SH-SY5Y (cell line): ENCODE data around the gene NME5.

Experiments
- GATA2 ChIP-seq: IDR thresholded peaks from 2 replicates; pipeline ENCODE4 v1.6.1; 2011; ENCODE audit warnings: mild to moderate bottlenecking, low read depth, low read length
- GATA3 ChIP-seq: IDR thresholded peaks from 2 replicates; pipeline ENCODE4 v1.6.1; 2011; ENCODE audit warnings: low read depth, mild to moderate bottlenecking, low read length, moderate library complexity

DNA sequence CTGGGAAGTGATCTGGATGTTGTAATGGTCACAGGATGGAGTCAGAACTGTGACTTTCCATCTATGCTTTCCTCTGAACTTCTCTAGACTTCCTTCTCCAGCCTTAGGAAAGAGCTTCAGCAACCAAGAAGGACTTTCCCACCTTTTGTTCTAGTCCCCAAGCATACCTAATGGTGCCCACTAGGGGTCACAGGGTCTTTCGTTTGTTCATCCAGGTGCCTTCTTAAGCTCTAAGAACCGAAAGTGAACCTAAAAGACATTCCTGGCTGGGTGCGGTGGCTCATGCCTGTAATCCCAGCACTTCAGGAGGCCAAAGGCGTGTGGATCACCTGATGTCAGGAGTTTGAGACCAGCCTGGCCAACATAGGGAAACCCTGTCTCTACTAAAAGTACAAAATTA lies 57.2 kb downstream of the NME5 start:
- TF ChIP-seq GATA2 (no peak), GATA3 (no peak)
